WERI-Rb-1 (cell line): ENCODE data around the gene CECR2.

Source experiments
- DNase-seq: peaks from one replicate; pipeline ENCODE4 v3.0.0-alpha.2; 2020
- H3K27ac ChIP-seq: fragments of 250-450 bp; sonication (Bioruptor Pico); 2 replicates; pipeline ENCODE4 v1.5.1; 2020; ENCODE audit warnings: mild to moderate bottlenecking, moderate library complexity
- H3K27me3 ChIP-seq: fragments of 250-450 bp; sonication (Bioruptor Pico); 2 replicates; pipeline ENCODE4 v1.5.1; 2021; ENCODE audit warnings: mild to moderate bottlenecking, low read depth, moderate library complexity; ENCODE audit not compliant: insufficient read depth, severe bottlenecking
- H3K36me3 ChIP-seq: fragments of 250-450 bp; sonication (Bioruptor Pico); 2 replicates; pipeline ENCODE4 v1.5.1; 2020; ENCODE audit warnings: mild to moderate bottlenecking, moderate library complexity
- H3K4me3 ChIP-seq: 2 replicates; pipeline ENCODE4 v1.5.1; 2011; ENCODE audit warnings: low read depth, mild to moderate bottlenecking, control low read depth, low read length
- H3K9me3 ChIP-seq: fragments of 250-450 bp; sonication (Bioruptor Pico); 2 replicates; pipeline ENCODE4 v1.5.1; 2021; ENCODE audit warnings: mild to moderate bottlenecking, moderate library complexity; ENCODE audit not compliant: severe bottlenecking
- TF ChIP-seq, protein P1 (sequence below): IDR thresholded peaks from 2 replicates; pipeline ENCODE4 v1.5.1; 2011; ENCODE audit warnings: low read depth, mild to moderate bottlenecking, control low read depth, inconsistent platforms, low read length

CECR2 gene

DNA sequence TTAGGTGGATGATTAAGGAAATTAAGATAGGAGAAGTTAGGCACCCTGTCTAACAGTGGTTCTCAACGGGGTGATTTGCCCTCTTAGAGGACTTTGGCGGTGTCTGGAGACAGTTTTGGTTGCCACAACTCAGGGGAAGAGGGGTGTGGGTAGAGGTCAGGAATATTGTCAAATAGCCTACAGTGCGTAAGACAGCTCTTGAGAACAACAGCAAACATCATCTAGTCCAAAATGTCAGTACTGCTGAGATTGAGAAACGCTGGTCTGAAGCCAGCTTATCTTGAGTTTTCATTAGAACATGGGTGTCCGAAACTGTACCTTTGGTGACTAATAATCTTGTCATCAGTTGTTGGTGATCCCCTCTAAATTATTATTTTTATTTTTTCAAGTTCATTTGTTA, 38.4 kb downstream of the CECR2 start:
- TF ChIP-seq, protein P1, sequence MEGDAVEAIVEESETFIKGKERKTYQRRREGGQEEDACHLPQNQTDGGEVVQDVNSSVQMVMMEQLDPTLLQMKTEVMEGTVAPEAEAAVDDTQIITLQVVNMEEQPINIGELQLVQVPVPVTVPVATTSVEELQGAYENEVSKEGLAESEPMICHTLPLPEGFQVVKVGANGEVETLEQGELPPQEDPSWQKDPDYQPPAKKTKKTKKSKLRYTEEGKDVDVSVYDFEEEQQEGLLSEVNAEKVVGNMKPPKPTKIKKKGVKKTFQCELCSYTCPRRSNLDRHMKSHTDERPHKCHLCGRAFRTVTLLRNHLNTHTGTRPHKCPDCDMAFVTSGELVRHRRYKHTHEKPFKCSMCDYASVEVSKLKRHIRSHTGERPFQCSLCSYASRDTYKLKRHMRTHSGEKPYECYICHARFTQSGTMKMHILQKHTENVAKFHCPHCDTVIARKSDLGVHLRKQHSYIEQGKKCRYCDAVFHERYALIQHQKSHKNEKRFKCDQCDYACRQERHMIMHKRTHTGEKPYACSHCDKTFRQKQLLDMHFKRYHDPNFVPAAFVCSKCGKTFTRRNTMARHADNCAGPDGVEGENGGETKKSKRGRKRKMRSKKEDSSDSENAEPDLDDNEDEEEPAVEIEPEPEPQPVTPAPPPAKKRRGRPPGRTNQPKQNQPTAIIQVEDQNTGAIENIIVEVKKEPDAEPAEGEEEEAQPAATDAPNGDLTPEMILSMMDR = no peak
- Histone ChIP-seq H3K36me3 (no peaks in the 10 kb centered on the region), H3K27me3 (no peaks in the 10 kb centered on the region)

DNA sequence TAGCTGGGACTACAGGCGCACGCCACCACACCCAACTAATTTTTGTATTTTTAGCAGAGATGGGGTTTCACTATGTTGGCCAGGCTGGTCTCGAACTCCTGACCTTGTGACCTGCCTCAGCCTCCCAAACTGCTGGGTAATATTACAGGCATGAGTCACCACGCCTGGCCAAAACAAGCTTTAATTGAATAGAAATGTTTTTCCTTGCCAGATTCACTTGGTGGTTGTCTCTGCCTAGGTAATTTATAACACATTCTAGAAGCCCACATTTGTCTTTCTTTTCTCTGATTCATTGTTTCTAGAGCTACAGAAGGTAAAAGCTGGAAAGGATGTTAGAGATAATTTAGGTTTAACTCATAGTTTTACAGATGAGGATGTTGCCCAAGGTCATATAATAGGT, 41.3 kb downstream of the CECR2 start:
- no peaks in the 10 kb centered on the region for H3K36me3 ChIP-seq
- H3K27me3 ChIP-seq = no peaks in the 10 kb centered on the region
- H3K4me3 ChIP-seq = no peak overlapping the region
- TF ChIP-seq, protein P1 = no peak
- no peak overlapping the region for H3K27ac ChIP-seq
- H3K9me3 ChIP-seq = no peaks in the 10 kb centered on the region
- no peak for DNase-seq

More for the DNA sequence above, 38.4 kb downstream of the CECR2 start:
- no peak overlapping the region for H3K27ac ChIP-seq
- DNase-seq = no peak
- H3K4me3 ChIP-seq = no peak overlapping the region
- no peaks in the 10 kb centered on the region for H3K9me3 ChIP-seq

DNA sequence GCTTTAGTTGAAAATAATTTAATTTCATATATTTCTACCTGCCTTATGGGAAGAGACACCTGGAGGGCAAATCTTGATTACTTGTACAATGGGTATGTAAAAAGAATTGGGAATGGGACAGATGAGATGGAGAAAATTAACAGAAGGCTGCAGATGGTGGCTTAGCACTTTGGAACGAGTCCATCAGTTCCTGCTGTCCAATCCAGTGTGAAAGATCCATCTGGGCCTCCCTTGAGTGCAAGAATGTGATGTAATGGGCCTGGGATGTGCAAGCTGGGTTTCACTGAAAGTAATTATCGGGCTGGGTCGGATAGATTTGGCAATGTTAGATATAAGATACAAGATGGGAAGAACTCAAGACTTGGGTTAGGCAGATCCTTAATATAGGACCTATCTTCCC, 42.0 kb downstream of the CECR2 start:
- Histone ChIP-seq H3K4me3 (no peak overlapping the region), H3K27me3 (no peaks in the 10 kb centered on the region), H3K27ac (no peak overlapping the region), H3K9me3 (no peaks in the 10 kb centered on the region), H3K36me3 (no peaks in the 10 kb centered on the region)
- no peak for DNase-seq
- TF ChIP-seq, protein P1 = no peak

DNA sequence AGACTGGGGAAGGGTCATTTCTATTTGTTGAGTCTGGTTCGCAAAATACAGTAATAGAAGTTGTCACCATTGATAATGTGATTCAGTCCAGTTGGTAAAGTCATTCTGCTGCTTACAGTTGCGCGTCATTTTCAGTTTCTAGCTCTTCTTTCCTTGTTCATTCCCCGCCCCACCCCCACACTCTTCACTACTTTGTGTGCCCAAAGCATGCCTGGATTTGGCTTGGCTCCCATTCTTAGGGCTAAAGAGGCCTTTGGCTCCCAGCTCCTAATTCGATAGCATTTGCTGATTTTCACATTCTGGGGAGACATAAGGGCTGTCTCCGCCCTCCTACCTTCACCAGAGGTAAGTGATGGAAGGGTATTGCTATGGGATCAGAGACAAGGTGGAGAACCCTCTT, 43.0 kb downstream of the CECR2 start:
- no peak for DNase-seq
- Histone ChIP-seq H3K4me3 (no peak overlapping the region), H3K27ac (no peak overlapping the region), H3K36me3 (no peaks in the 10 kb centered on the region), H3K27me3 (no peaks in the 10 kb centered on the region), H3K9me3 (no peaks in the 10 kb centered on the region)
- TF ChIP-seq, protein P1 = no peak

DNA sequence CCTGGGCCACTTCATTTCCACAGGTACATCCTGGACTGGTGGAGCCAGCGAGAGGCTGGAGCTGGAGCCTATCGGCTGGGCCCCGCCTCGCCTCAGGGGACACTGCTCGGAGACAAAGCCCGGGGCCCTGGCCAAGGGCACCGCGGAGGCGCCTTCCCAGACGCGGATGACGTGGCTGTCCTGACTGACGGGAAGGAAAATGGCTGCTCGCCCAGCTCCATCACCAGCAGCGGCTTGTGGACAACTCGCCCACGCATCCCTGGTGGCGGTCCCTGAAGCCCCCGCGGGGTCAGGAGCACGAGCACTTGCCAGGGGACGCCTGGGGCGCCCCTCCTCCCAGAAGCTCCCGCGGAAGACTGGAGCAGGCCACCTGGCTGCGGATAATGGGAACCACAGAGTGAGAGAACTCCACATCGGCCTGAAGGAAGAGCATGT, 49.6 kb downstream of the CECR2 start:
- no peak for DNase-seq
- H3K27ac ChIP-seq = no peak overlapping the region
- H3K9me3 ChIP-seq = no peaks in the 10 kb centered on the region

DNA sequence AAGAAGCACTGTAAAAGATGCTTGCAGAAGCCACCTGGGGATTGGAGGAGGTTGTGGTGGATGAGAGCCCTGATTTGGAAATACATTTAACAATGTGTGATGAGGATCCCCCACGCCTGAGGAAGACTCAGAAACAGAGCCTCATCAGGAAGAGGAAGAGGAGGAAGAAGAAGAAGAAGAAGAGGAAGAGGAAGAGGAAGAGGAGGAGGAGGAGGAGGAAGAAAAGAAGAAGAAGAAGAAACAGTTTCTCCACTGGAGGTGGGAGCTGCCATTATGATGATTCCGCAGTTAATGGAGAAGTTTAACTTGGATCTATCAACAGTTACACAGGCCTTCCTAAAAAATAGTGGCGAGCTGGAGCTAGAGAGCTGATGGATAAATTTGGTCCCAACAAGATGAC, 50.1 kb downstream of the CECR2 start:
- H3K36me3 ChIP-seq = no peaks in the 10 kb centered on the region
- no peaks in the 10 kb centered on the region for H3K27me3 ChIP-seq
- no peak overlapping the region for H3K27ac ChIP-seq
- no peaks in the 10 kb centered on the region for H3K9me3 ChIP-seq
- no peak overlapping the region for H3K4me3 ChIP-seq
- TF ChIP-seq, protein P1 = no peak
- DNase-seq = no peak

More for the DNA sequence above, 49.6 kb downstream of the CECR2 start:
- no peaks in the 10 kb centered on the region for H3K36me3 ChIP-seq
- H3K27me3 ChIP-seq = no peaks in the 10 kb centered on the region
- TF ChIP-seq, protein P1 = no peak
- no peak overlapping the region for H3K4me3 ChIP-seq
